H1 (cell line): ENCODE results near the gene ADCY9. TPM values are rescaled to one million over a fixed set of nuclear protein-coding genes. Genes with fewer than 3 reads are reported as not detected.

ENCODE experiments used
- CTCF ChIA-PET: fragments of 300-600 bp; sonication (Branson Sonifier 250); formaldehyde crosslinking; loops from one replicate; lab custom pipeline; 2021; ENCODE audit not compliant: partially characterized antibody; lab: Charles Lee
- POLR2A ChIA-PET: fragments of 300-600 bp; sonication (Branson Sonifier 250); formaldehyde crosslinking; loops from one replicate; lab custom pipeline; 2021; ENCODE audit warnings: inconsistent platforms; ENCODE audit not compliant: partially characterized antibody; lab: Charles Lee
- DNase-seq, 2 experiments: peaks; one replicate each; pipeline versions ENCODE4 v3.0.0 to v3.0.0-alpha.2; 2010 to 2022; ENCODE audit warnings: low spot score in 2 of 2, low read depth in 1 of 2, mixed read lengths in 1 of 2
- FAIRE-seq: peaks from 2 replicates; lab custom pipeline; 2011; peaks lifted over from hg19 to GRCh38; lab: Jason Lieb, UNC
- H2AFZ ChIP-seq: 2 replicates; pipeline ENCODE4 v1.8.1; 2012; ENCODE audit warnings: low read length, inconsistent platforms
- H2AK5ac ChIP-seq: 2 replicates; pipeline ENCODE4 v1.6.1; 2013; ENCODE audit warnings: low read depth, low read length
- H2BK120ac ChIP-seq: replicated peaks from 2 replicates; pipeline ENCODE3; 2013; ENCODE audit warnings: low read depth, low read length, inconsistent platforms
- H2BK12ac ChIP-seq: 2 replicates; pipeline ENCODE4 v1.6.1; 2013; ENCODE audit warnings: low read depth, low read length
- H2BK15ac ChIP-seq: 2 replicates; pipeline ENCODE4 v1.6.1; 2013; ENCODE audit warnings: low read length
- H2BK20ac ChIP-seq: 2 replicates; pipeline ENCODE4 v1.6.1; 2013; ENCODE audit warnings: low read length
- H2BK5ac ChIP-seq: 2 replicates; pipeline ENCODE4 v1.6.1; 2013; ENCODE audit warnings: low read depth, low read length
- H3K14ac ChIP-seq: 2 replicates; pipeline ENCODE4 v1.6.1; 2013; ENCODE audit warnings: inconsistent platforms; ENCODE audit not compliant: insufficient read length
- H3K18ac ChIP-seq: 2 replicates; pipeline ENCODE4 v1.6.1; 2013; ENCODE audit warnings: low read length; ENCODE audit errors: extremely low read depth
- H3K23ac ChIP-seq: 2 replicates; pipeline ENCODE4 v1.6.1; 2013; ENCODE audit warnings: inconsistent platforms; ENCODE audit not compliant: insufficient read length
- H3K23me2 ChIP-seq: 2 replicates; pipeline ENCODE4 v1.6.1; 2013; ENCODE audit warnings: low read depth, low read length
- H3K27ac ChIP-seq: 2 replicates; pipeline ENCODE4 v1.6.1; 2011; ENCODE audit warnings: low read depth, low read length, inconsistent platforms
- H3K27me3 ChIP-seq, 4 experiments: replicated peaks in 1 of 4; 1 replicate in 1 of 4; 2 replicates in 3 of 4; pipeline versions ENCODE4 v1.6.1 to v1.8.1; 2011 to 2013; ENCODE audit warnings: low read length in 3 of 4, mild to moderate bottlenecking in 3 of 4, inconsistent platforms in 2 of 4, mixed read lengths in 2 of 4, moderate library complexity in 1 of 4; ENCODE audit not compliant: control insufficient read depth in 3 of 4, insufficient read depth in 3 of 4; ENCODE audit errors: extremely low read depth in 1 of 4
- H3K36me3 ChIP-seq, 4 experiments: 2 replicates each; pipeline versions ENCODE4 v1.6.1 to v1.8.1; 2011 to 2013; ENCODE audit warnings: mild to moderate bottlenecking in 4 of 4, low read length in 3 of 4, moderate library complexity in 2 of 4, control low read depth in 1 of 4, inconsistent platforms in 1 of 4; ENCODE audit not compliant: insufficient read depth in 4 of 4, control insufficient read depth in 2 of 4
- H3K4ac ChIP-seq: replicated peaks from 2 replicates; pipeline ENCODE3; 2013; ENCODE audit warnings: low read length, low read depth, mixed read lengths, inconsistent platforms; ENCODE audit not compliant: insufficient read length
- H3K4me1 ChIP-seq, 4 experiments: replicated peaks in 1 of 4; 1 replicate in 1 of 4; 2 replicates in 3 of 4; pipeline versions ENCODE4 v1.6.1 to v1.8.1; 2011 to 2013; ENCODE audit warnings: low read length in 3 of 4, inconsistent platforms in 2 of 4, mixed read lengths in 1 of 4; ENCODE audit not compliant: insufficient read depth in 4 of 4, control insufficient read depth in 3 of 4
- H3K4me2 ChIP-seq, 2 experiments: 2 replicates each; pipeline versions ENCODE4 v1.6.1 to v1.8.1; 2011 to 2013; ENCODE audit warnings: low read depth in 2 of 2, low read length in 2 of 2, control low read depth in 1 of 2, inconsistent platforms in 1 of 2, mild to moderate bottlenecking in 1 of 2; ENCODE audit not compliant: insufficient read depth in 1 of 2
- H3K4me3 ChIP-seq, 4 experiments: fragments of 200-600, 300-600 bp in 1 of 4; sonication (generic), shearing (Covaris generic), sonication (Bioruptor Twin) in 1 of 4; 2 replicates each; pipeline versions ENCODE4 v1.5.1 to v1.8.1; 2011 to 2016; ENCODE audit warnings: low read length in 4 of 4, low read depth in 3 of 4, control low read depth in 2 of 4, inconsistent platforms in 2 of 4, mild to moderate bottlenecking in 2 of 4, mixed read lengths in 1 of 4, moderate library complexity in 1 of 4; ENCODE audit not compliant: insufficient read depth in 2 of 4; ENCODE audit errors: extremely low read depth in 1 of 4
- H3K56ac ChIP-seq: replicated peaks from 2 replicates; pipeline ENCODE3; 2013; ENCODE audit warnings: low read depth, mild to moderate bottlenecking, mixed read lengths, low read length, inconsistent platforms; ENCODE audit not compliant: insufficient read length
- H3K79me1 ChIP-seq: 2 replicates; pipeline ENCODE4 v1.6.1; 2013; ENCODE audit warnings: low read depth, low read length, control low read depth
- H3K79me2 ChIP-seq, 2 experiments: 2 replicates each; pipeline versions ENCODE4 v1.6.1 to v1.8.1; 2012 to 2013; ENCODE audit warnings: low read length in 2 of 2, mild to moderate bottlenecking in 2 of 2, inconsistent platforms in 1 of 2; ENCODE audit not compliant: insufficient read depth in 2 of 2, control insufficient read depth in 1 of 2
- H3K9ac ChIP-seq, 4 experiments: replicated peaks in 1 of 4; 1 replicate in 1 of 4; 2 replicates in 3 of 4; pipeline versions ENCODE4 v1.6.1 to v1.8.1; 2011 to 2013; ENCODE audit warnings: low read depth in 3 of 4, low read length in 3 of 4, control low read depth in 2 of 4, mild to moderate bottlenecking in 2 of 4, moderate library complexity in 2 of 4, inconsistent platforms in 1 of 4; ENCODE audit errors: extremely low read depth in 1 of 4
- H3K9me3 ChIP-seq, 2 experiments: 2 replicates each; pipeline versions ENCODE4 v1.6.1 to v1.8.1; 2012 to 2013; ENCODE audit warnings: mild to moderate bottlenecking in 2 of 2, moderate library complexity in 2 of 2, control low read depth in 1 of 2, inconsistent platforms in 1 of 2, low read depth in 1 of 2, low read length in 1 of 2, mixed read lengths in 1 of 2; ENCODE audit not compliant: insufficient read depth in 2 of 2
- H4K20me1 ChIP-seq, 2 experiments: replicated peaks in 1 of 2; 2 replicates each; pipeline versions ENCODE3 to v1.8.1; 2011 to 2013; ENCODE audit warnings: inconsistent platforms in 2 of 2, low read length in 2 of 2, mild to moderate bottlenecking in 1 of 2; ENCODE audit not compliant: insufficient read depth in 2 of 2, control insufficient read depth in 1 of 2
- H4K5ac ChIP-seq: 2 replicates; pipeline ENCODE4 v1.6.1; 2013; ENCODE audit warnings: low read length, low read depth, mixed read lengths, inconsistent platforms; ENCODE audit not compliant: insufficient read length
- H4K8ac ChIP-seq: 2 replicates; pipeline ENCODE4 v1.8.0; 2013; ENCODE audit warnings: mild to moderate bottlenecking, moderate library complexity, low read length, inconsistent platforms; ENCODE audit not compliant: insufficient read depth; ENCODE audit errors: extremely low read depth
- H4K91ac ChIP-seq: replicated peaks from 2 replicates; pipeline ENCODE3; 2013; ENCODE audit warnings: low read length, mixed read lengths, inconsistent platforms; ENCODE audit not compliant: insufficient read length
- HDAC2 ChIP-seq, 2 experiments: fragments of 300-600 bp in 1 of 2; sonication (generic) in 1 of 2; IDR thresholded peaks; 2 replicates each; pipeline ENCODE4 v1.6.1; 2011 to 2012; ENCODE audit warnings: low read depth in 2 of 2, low read length in 2 of 2, mild to moderate bottlenecking in 2 of 2, moderate library complexity in 2 of 2, borderline replicate concordance in 1 of 2, inconsistent platforms in 1 of 2
- JUN ChIP-seq: IDR thresholded peaks from 2 replicates; pipeline ENCODE4 v1.6.1; 2011; ENCODE audit warnings: low read depth, mild to moderate bottlenecking, improper control_type of control experiment, low read length
- KDM4A ChIP-seq: IDR thresholded peaks from one replicate; pipeline ENCODE4 v1.7.1; 2012; ENCODE audit warnings: low read depth, mild to moderate bottlenecking, moderate library complexity, low read length, inconsistent platforms; ENCODE audit not compliant: severe bottlenecking
- KDM5A ChIP-seq: fragments of 200-600 bp; IDR thresholded peaks from 2 replicates; pipeline ENCODE4 v1.7.1; 2012; ENCODE audit warnings: mild to moderate bottlenecking, low read length, inconsistent platforms, mixed read lengths
- NRF1 ChIP-seq: IDR thresholded peaks from 2 replicates; pipeline ENCODE4 v1.6.1; 2011; ENCODE audit warnings: mild to moderate bottlenecking, low read depth, low read length, improper control_type of control experiment
- POLR2AphosphoS5 ChIP-seq: IDR thresholded peaks from 2 replicates; pipeline ENCODE4 v1.6.1; 2011; ENCODE audit warnings: low read depth, low read length
- POU5F1 ChIP-seq: IDR thresholded peaks from 2 replicates; pipeline ENCODE4 v1.6.1; 2011; ENCODE audit warnings: low read depth, mild to moderate bottlenecking, low read length, moderate library complexity
- RAD21 ChIP-seq, 2 experiments: IDR thresholded peaks in 1 of 2; conservative IDR thresholded peaks in 1 of 2; 2 replicates each; pipeline ENCODE4 v1.6.1; 2011; ENCODE audit warnings: low read depth in 2 of 2, low read length in 2 of 2, improper control_type of control experiment in 1 of 2, inconsistent platforms in 1 of 2, mild to moderate bottlenecking in 1 of 2, moderate library complexity in 1 of 2
- RBBP5 ChIP-seq: IDR thresholded peaks from 2 replicates; pipeline ENCODE4 v1.7.1; 2012; ENCODE audit warnings: low read depth, mild to moderate bottlenecking, inconsistent platforms, low read length, moderate library complexity, borderline replicate concordance
- SIX5 ChIP-seq: IDR thresholded peaks from 2 replicates; pipeline ENCODE4 v1.6.1; 2011; ENCODE audit warnings: mild to moderate bottlenecking, low read depth, low read length
- SP1 ChIP-seq: IDR thresholded peaks from 2 replicates; pipeline ENCODE4 v1.6.1; 2011; ENCODE audit warnings: low read depth, low read length
- SP4 ChIP-seq: IDR thresholded peaks from 2 replicates; pipeline ENCODE4 v1.6.1; 2012; ENCODE audit warnings: low read length, inconsistent platforms
- SRF ChIP-seq: IDR thresholded peaks from 2 replicates; pipeline ENCODE4 v1.6.1; 2011; ENCODE audit warnings: mild to moderate bottlenecking, low read depth, low read length, moderate library complexity
- ZNF274 ChIP-seq: IDR thresholded peaks from 2 replicates; pipeline ENCODE4 v1.7.0; 2012; ENCODE audit warnings: low read length, borderline replicate concordance; ENCODE audit errors: extremely low read depth
- WGBS, 2 experiments: shearing (Covaris generic) in 1 of 2; methylation state at CpG; one replicate each; pipeline versions ENCODE4 v1.1.6 to v1.1.7; 2013 to 2015; ENCODE audit warnings: low lambda C conversion rate in 2 of 2, mixed read lengths in 2 of 2, inconsistent platforms in 1 of 2, low coverage in 1 of 2, missing lambda C conversion rate in 1 of 2; ENCODE audit not compliant: insufficient replicate concordance in 2 of 2, insufficient coverage in 1 of 2, insufficient read length in 1 of 2; ENCODE audit errors: extremely low coverage in 1 of 2, missing lambda C conversion rate in 1 of 2; 5-methylcytosine and 5-hydroxymethylcytosine counted together
- polyA plus RNA-seq, 7 experiments: library from polyadenylated mRNA; depleted of rRNA in 3 of 7; stranded (reverse) in 5 of 7; unstranded in 2 of 7; fragments of >200 nt in 5 of 7; fragments of 200-250 nt in 2 of 7; gene quantifications; 1 replicate in 5 of 7; 2 replicates in 1 of 7; 4 replicates in 1 of 7; pipeline versions ENCODE4 v1.2.1 to v1.2.3, GENCODE V29; 2011 to 2013; ENCODE audit warnings: missing spikeins in 2 of 7, mixed read lengths in 2 of 7
- total RNA-seq: library from RNA; stranded (reverse); fragmentation: NEBNext Ultra II Directional; extraction: Animal tissue kit (Norgen Biotek cat#: 25700); gene quantifications from 2 replicates; pipeline ENCODE4 v1.2.1, GENCODE V29; 2021

ADCY9 gene
- total and polyA plus RNA-seq, 2 of the 8 experiments (the other 6 are each of a cell fraction or from before 2014, with no cell fraction given) = 5.4 to 13.1 TPM

GRCh38 chr16:4142268-4142667, 26.0 kb upstream of the ADCY9 start:
- 0 out of 4 replicates have a peak, but pooled peaks cover 0 to 4% of the 10 kb centered on the region in 2 experiments for H3K9me3 ChIP-seq
- H3K27me3 ChIP-seq = no peaks in the 10 kb centered on the region
- no peak overlapping the region for H2AK5ac ChIP-seq
- no peak overlapping the region for H2BK15ac ChIP-seq
- H3K23ac ChIP-seq = no peak overlapping the region
- H4K91ac ChIP-seq = peak overlapping the region; percentile 37
- no peak overlapping the region for H3K56ac ChIP-seq
- no peak overlapping the region for H3K14ac ChIP-seq
- H3K4me2 ChIP-seq = no peak overlapping the region
- H3K23me2 ChIP-seq = no peaks in the 10 kb centered on the region; the same call in 1 of the 2 replicates
- no peaks in the 10 kb centered on the region for H3K4me1 ChIP-seq
- H4K5ac ChIP-seq = no peak overlapping the region
- no peak overlapping the region for H4K8ac ChIP-seq
- no peak overlapping the region for H2BK120ac ChIP-seq
- H2BK5ac ChIP-seq = no peak overlapping the region
- no peak overlapping the region for H3K27ac ChIP-seq
- H2BK12ac ChIP-seq = no peak overlapping the region
- H4K20me1 ChIP-seq = no peaks in the 10 kb centered on the region
- no peaks in the 10 kb centered on the region for H3K36me3 ChIP-seq
- FAIRE-seq (no peak), DNase-seq (no peak)
- no peak overlapping the region for H2AFZ ChIP-seq
- ChIA-PET POLR2A (no interaction called here), CTCF (interaction anchor here (0.6 kb wide), 1 partner anchor 12 kb away, joined by 3 read pairs; no protein-coding TSS in a partner anchor)
- H2BK20ac ChIP-seq = no peak overlapping the region; the same call in 1 of the 2 replicates
- H3K4me3 ChIP-seq = no peak overlapping the region
- H3K9ac ChIP-seq = no peak overlapping the region
- no peak overlapping the region for H3K4ac ChIP-seq
- no peak overlapping the region for H3K18ac ChIP-seq
- H3K79me2 ChIP-seq = no peaks in the 10 kb centered on the region
- no peaks in the 10 kb centered on the region for H3K79me1 ChIP-seq
- TF ChIP-seq RBBP5 = no peak
- no peak for TF ChIP-seq HDAC2 (IDR thresholded peaks at IDR 0.05; ENCODE audit: borderline replicate concordance in 1 of 2, low read depth in 2 of 2, low read length in 2 of 2)
- no peak for TF ChIP-seq POLR2AphosphoS5
- TF ChIP-seq KDM5A = no peak
- TF ChIP-seq KDM4A = no peak
- TF ChIP-seq JUN = no peak
- TF ChIP-seq ZNF274 = no peak
- no peak for TF ChIP-seq RAD21 (IDR thresholded peaks at IDR 0.05 in 1 of 2, conservative IDR thresholded peaks at IDR 0.05 in 1 of 2; ENCODE audit: low read depth in 2 of 2, low read length in 2 of 2)
- no peak for TF ChIP-seq SP4
- TF ChIP-seq SP1 = no peak
- no peak for TF ChIP-seq NRF1
- TF ChIP-seq POU5F1 = no peak
- TF ChIP-seq SRF = no peak
- TF ChIP-seq SIX5 = no peak
- TF ChIP-seq, all 59 proteins: peak for 0
- WGBS, 2 experiments = 84% methylated on average over 5 of the region's 5 CpGs; no CpG with 5 or more reads in 1 of the 2 experiments
